Activated T-cell treated with anti-CD3 and anti-CD28 coated beads, Interleukin-2, amount 50 U/mL, for 72 hours (primary cell): ENCODE results near the gene BRCA2. TPM values are rescaled to one million over a fixed set of nuclear protein-coding genes. Genes with fewer than 3 reads are reported as not detected.
"Not testable (repeated sequence)": the region's sequence is repeated elsewhere in the genome, so short reads cannot be mapped to it uniquely, and the experiment has no call there.

Experiments
- ATAC-seq, 2 donors: fragments of 150-1000 bp; cut with Tn5 transposase; replicated peaks in 1 of 2; 2 replicates each; pipeline ENCODE4 v1.10.0; 2021; ENCODE audit warnings: moderate library complexity in 2 of 2, mild to moderate bottlenecking in 1 of 2
- DNase-seq, 2 donors: peaks; one replicate each; pipeline ENCODE4 v3.0.0; 2021 to 2022; ENCODE audit warnings: mixed read lengths in 1 of 2
- H3K27ac Mint-ChIP-seq: one replicate; pipeline ENCODE4 v1.8.0; 2022; ENCODE audit warnings: mild to moderate bottlenecking, moderate library complexity, mixed read lengths
- H3K27me3 Mint-ChIP-seq: one replicate; pipeline ENCODE4 v1.8.0; 2022; ENCODE audit warnings: low read depth, mixed read lengths
- H3K36me3 Mint-ChIP-seq, 2 donors: one replicate each; pipeline ENCODE4 v1.8.0; 2022; ENCODE audit warnings: mixed read lengths in 2 of 2, mild to moderate bottlenecking in 1 of 2; ENCODE audit not compliant: insufficient read depth in 2 of 2
- H3K4me1 Mint-ChIP-seq: one replicate; pipeline ENCODE4 v1.8.0; 2022; ENCODE audit warnings: low read depth, mixed read lengths
- H3K4me3 Mint-ChIP-seq, 2 donors: one replicate each; pipeline ENCODE4 v1.8.0; 2022; ENCODE audit warnings: mild to moderate bottlenecking in 2 of 2, mixed read lengths in 2 of 2, moderate library complexity in 2 of 2
- H3K9me3 Mint-ChIP-seq, 2 donors: one replicate each; pipeline ENCODE4 v1.8.0; 2022; ENCODE audit warnings: mixed read lengths in 2 of 2
- total RNA-seq, 2 donors: library from RNA; stranded (reverse); gene quantifications; one replicate each; pipeline ENCODE4 v1.2.3, GENCODE V29; 2022

Gene BRCA2
- total RNA-seq, 2 donors from 2014 or later, result 36.9 to 41.5 TPM

- H3K4me1 Mint-ChIP-seq, result peaks cover 20% of the 10 kb centered on the region
- no peaks in the 10 kb centered on the region for H3K27me3 Mint-ChIP-seq
- no peak for ATAC-seq
- H3K27ac Mint-ChIP-seq, result no peak overlapping the region
- peaks cover 10 to 11% of the 10 kb centered on the region in 2 donors for H3K36me3 Mint-ChIP-seq
- no peaks in the 10 kb centered on the region for H3K9me3 Mint-ChIP-seq
- H3K4me3 Mint-ChIP-seq, result peak overlapping the region; percentile 91 to 95
- no peak for DNase-seq
Measured at GRCh38 chr13:32316501-32316900, 1.2 kb downstream of the BRCA2 start.

GRCh38 chr13:32317716-32318465, 2.6 kb downstream of the BRCA2 start:
- no peak overlapping the region for H3K27ac Mint-ChIP-seq
- H3K9me3 Mint-ChIP-seq, result no peaks in the 10 kb centered on the region
- H3K27me3 Mint-ChIP-seq, result no peaks in the 10 kb centered on the region
- ATAC-seq (no peak), DNase-seq (no peak)
- H3K36me3 Mint-ChIP-seq, result peaks cover 11 to 12% of the 10 kb centered on the region in 2 donors
- no peak overlapping the region for H3K4me3 Mint-ChIP-seq
- peaks cover 20% of the 10 kb centered on the region for H3K4me1 Mint-ChIP-seq

GRCh38 chr13:32320528-32320927, 5.2 kb downstream of the BRCA2 start:
- no peaks in the 10 kb centered on the region for H3K27me3 Mint-ChIP-seq
- H3K27ac Mint-ChIP-seq, result no peak overlapping the region
- H3K4me3 Mint-ChIP-seq, result no peak overlapping the region
- DNase-seq (no peak), ATAC-seq (no peak)
- H3K9me3 Mint-ChIP-seq, result no peaks in the 10 kb centered on the region
- peaks cover 11% of the 10 kb centered on the region for H3K4me1 Mint-ChIP-seq
- H3K36me3 Mint-ChIP-seq, result peaks cover 12 to 14% of the 10 kb centered on the region in 2 donors

- Mint-ChIP-seq H3K9me3 (no peaks in the 10 kb centered on the region), H3K4me1 (peaks cover 5% of the 10 kb centered on the region), H3K36me3 (peaks cover 12 to 14% of the 10 kb centered on the region in 2 donors), H3K27me3 (no peaks in the 10 kb centered on the region), H3K4me3 (no peak overlapping the region), H3K27ac (no peak overlapping the region)
- DNase-seq (no peak), ATAC-seq (no peak)
Measured at GRCh38 chr13:32323912-32324311, 8.6 kb downstream of the BRCA2 start.

- peaks cover 21 to 40% of the 10 kb centered on the region in 2 donors for H3K36me3 Mint-ChIP-seq
- no peaks in the 10 kb centered on the region for H3K4me1 Mint-ChIP-seq
- H3K27ac Mint-ChIP-seq, result no peak overlapping the region
- peaks cover 0 to 4% of the 10 kb centered on the region in 2 donors for H3K9me3 Mint-ChIP-seq
- no peaks in the 10 kb centered on the region for H3K27me3 Mint-ChIP-seq
- DNase-seq, result no peak
- ATAC-seq, result no peak
- H3K4me3 Mint-ChIP-seq, result no peak overlapping the region
Measured at GRCh38 chr13:32330441-32330840, 15.1 kb downstream of the BRCA2 start.

GRCh38 chr13:32334671-32335070, 19.4 kb downstream of the BRCA2 start:
- Mint-ChIP-seq H3K27ac (no peak overlapping the region), H3K4me1 (no peaks in the 10 kb centered on the region), H3K27me3 (no peaks in the 10 kb centered on the region), H3K36me3 (peaks cover 27 to 66% of the 10 kb centered on the region in 2 donors), H3K9me3 (peaks cover 0 to 4% of the 10 kb centered on the region in 2 donors), H3K4me3 (no peak overlapping the region)
- DNase-seq (no peak), ATAC-seq (no peak)

GRCh38 chr13:32340914-32341313, 25.6 kb downstream of the BRCA2 start:
- Mint-ChIP-seq H3K27ac (no peak overlapping the region), H3K9me3 (no peaks in the 10 kb centered on the region), H3K27me3 (no peaks in the 10 kb centered on the region), H3K4me3 (no peak overlapping the region), H3K4me1 (no peaks in the 10 kb centered on the region), H3K36me3 (peaks cover 4 to 30% of the 10 kb centered on the region in 2 donors)
- ATAC-seq (no peak), DNase-seq (no peak)

- Mint-ChIP-seq H3K36me3 (peaks cover 9 to 30% of the 10 kb centered on the region in 2 donors), H3K27me3 (no peaks in the 10 kb centered on the region), H3K4me1 (peaks cover 5% of the 10 kb centered on the region), H3K27ac (peak overlapping the region; percentile 73), H3K4me3 (no peak overlapping the region), H3K9me3 (no peaks in the 10 kb centered on the region)
- DNase-seq (no peak), ATAC-seq (no peak)
Measured at GRCh38 chr13:32347651-32348050, 32.3 kb downstream of the BRCA2 start.

- not testable (repeated sequence) for H3K4me3 Mint-ChIP-seq, H3K27me3 Mint-ChIP-seq, H3K9me3 Mint-ChIP-seq, H3K27ac Mint-ChIP-seq, H3K4me1 Mint-ChIP-seq
- peaks cover 9 to 33% of the 10 kb centered on the region in 2 donors for H3K36me3 Mint-ChIP-seq
- ATAC-seq (peak in 1 of 2 donors; percentile 36), DNase-seq (peak in 1 of 2 donors; percentile 7)
Measured at GRCh38 chr13:32350839-32351441, 35.6 kb downstream of the BRCA2 start.

GRCh38 chr13:32354040-32354439, 38.7 kb downstream of the BRCA2 start:
- H3K9me3 Mint-ChIP-seq, result no peaks in the 10 kb centered on the region
- H3K36me3 Mint-ChIP-seq, result peaks cover 5 to 25% of the 10 kb centered on the region in 2 donors
- no peaks in the 10 kb centered on the region for H3K27me3 Mint-ChIP-seq
- DNase-seq (no peak), ATAC-seq (no peak)
- H3K27ac Mint-ChIP-seq, result no peak overlapping the region
- no peak overlapping the region for H3K4me3 Mint-ChIP-seq
- H3K4me1 Mint-ChIP-seq, result peaks cover 4% of the 10 kb centered on the region

GRCh38 chr13:32355935-32356334, 40.6 kb downstream of the BRCA2 start:
- not testable (repeated sequence) for H3K9me3 Mint-ChIP-seq, H3K4me1 Mint-ChIP-seq, DNase-seq, ATAC-seq, H3K27me3 Mint-ChIP-seq, H3K4me3 Mint-ChIP-seq, H3K27ac Mint-ChIP-seq
- H3K36me3 Mint-ChIP-seq, result peaks cover 5 to 14% of the 10 kb centered on the region in 2 donors

- Mint-ChIP-seq H3K9me3 (no peaks in the 10 kb centered on the region), H3K27me3 (no peaks in the 10 kb centered on the region), H3K36me3 (peaks cover 6 to 16% of the 10 kb centered on the region in 2 donors), H3K4me1 (no peaks in the 10 kb centered on the region), H3K4me3 (no peak overlapping the region), H3K27ac (no peak overlapping the region)
- DNase-seq (no peak), ATAC-seq (no peak)
Measured at GRCh38 chr13:32362574-32362973, 47.3 kb downstream of the BRCA2 start.

GRCh38 chr13:32370805-32371204, 55.5 kb downstream of the BRCA2 start:
- H3K4me1 Mint-ChIP-seq, result no peaks in the 10 kb centered on the region
- peaks cover 21 to 30% of the 10 kb centered on the region in 2 donors for H3K36me3 Mint-ChIP-seq
- H3K4me3 Mint-ChIP-seq, result no peak overlapping the region
- DNase-seq (no peak), ATAC-seq (no peak)
- peaks cover 2 to 5% of the 10 kb centered on the region in 2 donors for H3K9me3 Mint-ChIP-seq
- H3K27ac Mint-ChIP-seq, result no peak overlapping the region
- no peaks in the 10 kb centered on the region for H3K27me3 Mint-ChIP-seq
